HepG2 (cell line): ENCODE data around the gene COPA. TPM values are rescaled to one million over a fixed set of nuclear protein-coding genes. Genes with fewer than 3 reads are reported as not detected.
A peak's percentile ranks its signal among the peaks of the same experiment; 100 is the strongest.

Experiments
- CAMTA2 ChIP-seq: sonication (generic); formaldehyde crosslinking; IDR thresholded peaks from 2 replicates; pipeline ENCODE4 v1.4.0; 2020; ENCODE audit warnings: mild to moderate bottlenecking, missing genetic modification reagents, borderline replicate concordance
- EP300 ChIP-seq, 3 experiments: sonication (generic) in 1 of 3; formaldehyde crosslinking in 1 of 3; IDR thresholded peaks; 2 replicates each; pipeline versions ENCODE4 v1.5.1 to v1.6.1; 2011 to 2020; ENCODE audit warnings: low read depth in 2 of 3, low read length in 2 of 3, borderline replicate concordance in 1 of 3, improper control_type of control experiment in 1 of 3, mild to moderate bottlenecking in 1 of 3, missing genetic modification reagents in 1 of 3, moderate library complexity in 1 of 3
- FOXK1 ChIP-seq: sonication (generic); formaldehyde crosslinking; IDR thresholded peaks from 2 replicates; pipeline ENCODE4 v1.4.0; 2020; ENCODE audit warnings: low read depth, missing genetic modification reagents, borderline replicate concordance
- MAFF ChIP-seq: IDR thresholded peaks from 2 replicates; pipeline ENCODE4 v1.6.1; 2011; ENCODE audit warnings: low read depth, low read length, improper control_type of control experiment
- NFYB ChIP-seq: sonication (generic); formaldehyde crosslinking; IDR thresholded peaks from 2 replicates; pipeline ENCODE4 v1.4.0; 2020; ENCODE audit warnings: missing genetic modification reagents
- PCBP1 ChIP-seq: fragments of 200-400 bp; formaldehyde crosslinking; IDR thresholded peaks from 2 replicates; pipeline ENCODE4 v1.6.1; 2017; ENCODE audit warnings: mild to moderate bottlenecking, low read depth, low read length, borderline replicate concordance
- TBX2 ChIP-seq: sonication (generic); formaldehyde crosslinking; IDR thresholded peaks from 2 replicates; pipeline ENCODE4 v1.5.0; 2020; ENCODE audit warnings: missing genetic modification reagents, mild to moderate bottlenecking, borderline replicate concordance
- TFE3 ChIP-seq: IDR thresholded peaks from 2 replicates; pipeline ENCODE4 v1.6.1; 2016
- TGIF2 ChIP-seq: IDR thresholded peaks from 2 replicates; pipeline ENCODE4 v1.6.1; 2016; ENCODE audit warnings: control low read depth, missing compliant biosample characterization
- ZBTB1 ChIP-seq: sonication (generic); formaldehyde crosslinking; IDR thresholded peaks from 2 replicates; pipeline ENCODE4 v1.4.0; 2020; ENCODE audit warnings: missing genetic modification reagents, borderline replicate concordance
- ZBTB21 ChIP-seq: sonication (generic); formaldehyde crosslinking; IDR thresholded peaks from 2 replicates; pipeline ENCODE4 v1.4.0; 2020; ENCODE audit warnings: missing genetic modification reagents
- ZNF101 ChIP-seq: sonication (generic); formaldehyde crosslinking; IDR thresholded peaks from 2 replicates; pipeline ENCODE4 v1.4.0; 2020; ENCODE audit warnings: mild to moderate bottlenecking, low read depth, missing genetic modification reagents, borderline replicate concordance
- ZNF776 ChIP-seq: sonication (generic); formaldehyde crosslinking; IDR thresholded peaks from 2 replicates; pipeline ENCODE4 v1.4.0; 2020; ENCODE audit warnings: mild to moderate bottlenecking, missing genetic modification reagents
- ZSCAN22 ChIP-seq: sonication (generic); formaldehyde crosslinking; IDR thresholded peaks from 2 replicates; pipeline ENCODE4 v1.4.0; 2020; ENCODE audit warnings: mild to moderate bottlenecking, missing genetic modification reagents
- polyA plus RNA-seq, 8 experiments: library from polyadenylated mRNA; depleted of rRNA in 3 of 8; stranded (reverse) in 7 of 8; unstranded in 1 of 8; fragments of >200 nt; fragmentation: Illumina TruSeq in 4 of 8; extraction: Trizol in 4 of 8; gene quantifications; 2 replicates each; pipeline versions ENCODE4 v1.2.1 to v1.2.3, GENCODE V29; 2011 to 2016; ENCODE audit warnings: low read depth in 4 of 8, missing spikeins in 1 of 8, mixed read lengths in 1 of 8; ENCODE audit not compliant: insufficient read depth in 1 of 8
- total RNA-seq, 5 experiments: library from RNA; depleted of rRNA; stranded (reverse); fragments of >200 nt; fragmentation: Illumina TruSeq; extraction: Trizol; gene quantifications; 2 replicates each; pipeline ENCODE4 v1.2.3, GENCODE V29; 2016; ENCODE audit warnings: low read depth in 1 of 5
- TF ChIP-seq, protein P1 (sequence below): sonication (generic); formaldehyde crosslinking; IDR thresholded peaks from 2 replicates; pipeline ENCODE4 v1.5.0; 2020; ENCODE audit warnings: missing genetic modification reagents, mild to moderate bottlenecking, borderline replicate concordance
- TF ChIP-seq, protein P2 (sequence below): sonication (generic); formaldehyde crosslinking; IDR thresholded peaks from 2 replicates; pipeline ENCODE4 v1.4.0; 2020; ENCODE audit warnings: mild to moderate bottlenecking, missing genetic modification reagents
- TF ChIP-seq, protein P3 (sequence below): sonication (generic); formaldehyde crosslinking; IDR thresholded peaks from 2 replicates; pipeline ENCODE4 v1.4.0; 2020; ENCODE audit warnings: missing genetic modification reagents
- TF ChIP-seq, protein P4 (sequence below): sonication (generic); formaldehyde crosslinking; IDR thresholded peaks from 2 replicates; pipeline ENCODE4 v1.8.0; 2022; ENCODE audit warnings: mild to moderate bottlenecking, missing genetic modification reagents

The COPA gene
- total and polyA plus RNA-seq, 2 of the 13 experiments (the other 11 are each of a cell fraction or from before 2014, with no cell fraction given) = 160 to 197 TPM

GRCh38 chr1:160342953-160343869 lies at the start of gene COPA, which contains the start of gene NCSTN (continued):
- TF ChIP-seq CAMTA2 = peak; percentile 70; the same call in 1 of the 2 replicates
- TF ChIP-seq PCBP1 = 0 out of 2 replicates have a peak, but pooled peaks have one; percentile 72
- 0 out of 2 replicates have a peak, but pooled peaks have one; percentile 46 for TF ChIP-seq TFE3 (CRISPR knock-in tag)
- TF ChIP-seq ZBTB1 (CRISPR knock-in tag) = no peak
- peak; percentile 29; the same call in 1 of the 2 replicates for TF ChIP-seq NFYB (CRISPR knock-in tag)
- TF ChIP-seq, protein P1, sequence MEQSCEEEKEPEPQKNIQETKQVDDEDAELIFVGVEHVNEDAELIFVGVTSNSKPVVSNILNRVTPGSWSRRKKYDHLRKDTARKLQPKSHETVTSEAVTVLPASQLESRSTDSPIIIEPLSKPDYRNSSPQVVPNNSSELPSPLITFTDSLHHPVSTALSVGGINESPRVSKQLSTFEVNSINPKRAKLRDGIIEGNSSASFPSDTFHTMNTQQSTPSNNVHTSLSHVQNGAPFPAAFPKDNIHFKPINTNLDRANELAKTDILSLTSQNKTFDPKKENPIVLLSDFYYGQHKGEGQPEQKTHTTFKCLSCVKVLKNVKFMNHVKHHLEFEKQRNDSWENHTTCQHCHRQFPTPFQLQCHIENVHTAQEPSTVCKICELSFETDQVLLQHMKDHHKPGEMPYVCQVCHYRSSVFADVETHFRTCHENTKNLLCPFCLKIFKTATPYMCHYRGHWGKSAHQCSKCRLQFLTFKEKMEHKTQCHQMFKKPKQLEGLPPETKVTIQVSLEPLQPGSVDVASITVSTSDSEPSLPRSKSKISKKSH (CRISPR knock-in tag) = peak; percentile 57; the same call in 1 of the 2 replicates
- TF ChIP-seq MAFF = no peak
- TF ChIP-seq, protein P2, sequence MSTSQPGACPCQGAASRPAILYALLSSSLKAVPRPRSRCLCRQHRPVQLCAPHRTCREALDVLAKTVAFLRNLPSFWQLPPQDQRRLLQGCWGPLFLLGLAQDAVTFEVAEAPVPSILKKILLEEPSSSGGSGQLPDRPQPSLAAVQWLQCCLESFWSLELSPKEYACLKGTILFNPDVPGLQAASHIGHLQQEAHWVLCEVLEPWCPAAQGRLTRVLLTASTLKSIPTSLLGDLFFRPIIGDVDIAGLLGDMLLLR (CRISPR knock-in tag) = peak; percentile 83; the same call in 1 of the 2 replicates
- TF ChIP-seq TBX2 (CRISPR knock-in tag) = peak; percentile 95
- TF ChIP-seq, protein P3, sequence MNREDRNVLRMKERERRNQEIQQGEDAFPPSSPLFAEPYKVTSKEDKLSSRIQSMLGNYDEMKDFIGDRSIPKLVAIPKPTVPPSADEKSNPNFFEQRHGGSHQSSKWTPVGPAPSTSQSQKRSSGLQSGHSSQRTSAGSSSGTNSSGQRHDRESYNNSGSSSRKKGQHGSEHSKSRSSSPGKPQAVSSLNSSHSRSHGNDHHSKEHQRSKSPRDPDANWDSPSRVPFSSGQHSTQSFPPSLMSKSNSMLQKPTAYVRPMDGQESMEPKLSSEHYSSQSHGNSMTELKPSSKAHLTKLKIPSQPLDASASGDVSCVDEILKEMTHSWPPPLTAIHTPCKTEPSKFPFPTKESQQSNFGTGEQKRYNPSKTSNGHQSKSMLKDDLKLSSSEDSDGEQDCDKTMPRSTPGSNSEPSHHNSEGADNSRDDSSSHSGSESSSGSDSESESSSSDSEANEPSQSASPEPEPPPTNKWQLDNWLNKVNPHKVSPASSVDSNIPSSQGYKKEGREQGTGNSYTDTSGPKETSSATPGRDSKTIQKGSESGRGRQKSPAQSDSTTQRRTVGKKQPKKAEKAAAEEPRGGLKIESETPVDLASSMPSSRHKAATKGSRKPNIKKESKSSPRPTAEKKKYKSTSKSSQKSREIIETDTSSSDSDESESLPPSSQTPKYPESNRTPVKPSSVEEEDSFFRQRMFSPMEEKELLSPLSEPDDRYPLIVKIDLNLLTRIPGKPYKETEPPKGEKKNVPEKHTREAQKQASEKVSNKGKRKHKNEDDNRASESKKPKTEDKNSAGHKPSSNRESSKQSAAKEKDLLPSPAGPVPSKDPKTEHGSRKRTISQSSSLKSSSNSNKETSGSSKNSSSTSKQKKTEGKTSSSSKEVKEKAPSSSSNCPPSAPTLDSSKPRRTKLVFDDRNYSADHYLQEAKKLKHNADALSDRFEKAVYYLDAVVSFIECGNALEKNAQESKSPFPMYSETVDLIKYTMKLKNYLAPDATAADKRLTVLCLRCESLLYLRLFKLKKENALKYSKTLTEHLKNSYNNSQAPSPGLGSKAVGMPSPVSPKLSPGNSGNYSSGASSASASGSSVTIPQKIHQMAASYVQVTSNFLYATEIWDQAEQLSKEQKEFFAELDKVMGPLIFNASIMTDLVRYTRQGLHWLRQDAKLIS = no peak
- peak; percentile 75 for TF ChIP-seq TGIF2
- no peak for TF ChIP-seq ZSCAN22
- TF ChIP-seq, protein P4, sequence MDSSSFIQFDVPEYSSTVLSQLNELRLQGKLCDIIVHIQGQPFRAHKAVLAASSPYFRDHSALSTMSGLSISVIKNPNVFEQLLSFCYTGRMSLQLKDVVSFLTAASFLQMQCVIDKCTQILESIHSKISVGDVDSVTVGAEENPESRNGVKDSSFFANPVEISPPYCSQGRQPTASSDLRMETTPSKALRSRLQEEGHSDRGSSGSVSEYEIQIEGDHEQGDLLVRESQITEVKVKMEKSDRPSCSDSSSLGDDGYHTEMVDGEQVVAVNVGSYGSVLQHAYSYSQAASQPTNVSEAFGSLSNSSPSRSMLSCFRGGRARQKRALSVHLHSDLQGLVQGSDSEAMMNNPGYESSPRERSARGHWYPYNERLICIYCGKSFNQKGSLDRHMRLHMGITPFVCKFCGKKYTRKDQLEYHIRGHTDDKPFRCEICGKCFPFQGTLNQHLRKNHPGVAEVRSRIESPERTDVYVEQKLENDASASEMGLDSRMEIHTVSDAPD (CRISPR knock-in tag) = no peak
- peak; percentile 90 for TF ChIP-seq ZBTB21 (CRISPR knock-in tag)
- peak; percentile 94 for TF ChIP-seq FOXK1 (CRISPR knock-in tag)
- TF ChIP-seq ZNF101 (CRISPR knock-in tag) = no peak
- peak; percentile 74; the same call in 1 of the 2 replicates for TF ChIP-seq ZNF776 (CRISPR knock-in tag)
- peak in 1 of 2 experiments; percentile 30; a peak in 2 of 4 replicates for TF ChIP-seq EP300 (IDR thresholded peaks at IDR 0.05; ENCODE audit: low read depth in 2 of 2, low read length in 2 of 2)
- no peak for TF ChIP-seq EP300 (CRISPR knock-in tag; IDR thresholded peaks at IDR 0.05; ENCODE audit: borderline replicate concordance)
